Loucy (cell line): ENCODE data around the gene EPB41L1.

Experiments
- EZH2phosphoT487 ChIP-seq: fragments of 200-600 bp; IDR thresholded peaks from 2 replicates; pipeline ENCODE4 v1.6.1; 2018; ENCODE audit warnings: antibody characterized with exemption, mild to moderate bottlenecking, moderate library complexity, borderline replicate concordance
- TF ChIP-seq, protein P1 (sequence below): fragments of 200-600 bp; sonication (generic); conservative IDR thresholded peaks from 2 replicates; pipeline ENCODE4 v1.5.1; 2014; ENCODE audit warnings: mild to moderate bottlenecking, antibody characterized with exemption, low read length

DNA sequence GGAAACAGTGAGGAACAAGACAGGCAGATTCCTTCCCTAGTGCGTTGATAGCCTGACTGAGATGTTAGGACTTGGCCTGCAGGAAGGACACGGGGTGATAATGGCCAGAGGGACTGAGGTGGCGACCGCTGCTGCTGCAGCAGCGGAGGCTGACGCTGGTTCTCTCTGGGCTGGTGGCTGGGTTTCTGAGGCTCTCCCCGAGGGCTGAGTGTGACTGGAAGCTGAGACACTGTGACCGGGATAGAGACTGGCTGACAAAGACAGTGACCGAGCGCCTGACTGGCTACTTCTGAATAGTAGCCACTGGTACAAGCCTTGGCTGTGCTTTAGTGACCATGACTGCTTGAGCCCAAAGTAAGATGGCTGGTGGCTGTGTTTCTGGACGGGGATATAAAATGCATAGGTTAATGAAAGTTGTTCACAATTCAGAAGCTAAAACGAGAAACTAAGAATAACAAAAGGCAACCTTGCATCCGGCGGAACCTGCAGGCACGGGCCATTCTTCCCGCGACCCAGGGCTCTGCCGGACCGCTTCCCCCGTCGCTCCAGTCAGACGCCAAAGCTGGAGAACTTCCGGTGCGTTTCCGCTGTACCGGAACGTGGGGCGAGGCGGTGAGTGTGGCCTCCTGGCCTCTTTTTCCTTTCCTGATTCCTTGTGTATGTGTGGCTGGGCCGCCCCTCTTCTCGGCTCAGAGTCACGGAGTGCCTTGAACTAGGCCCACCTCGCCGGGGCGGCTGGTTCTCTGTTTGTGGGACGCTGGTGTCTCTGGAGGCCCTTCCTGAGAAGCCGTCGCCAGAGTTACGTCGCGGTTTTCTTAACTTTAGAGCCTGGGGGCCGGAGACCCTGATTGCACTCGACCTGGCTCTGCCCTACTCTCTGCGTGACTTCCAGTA is 81.6 kb downstream of the EPB41L1 start, which contains the start of gene AAR2:
- TF ChIP-seq, protein P1, sequence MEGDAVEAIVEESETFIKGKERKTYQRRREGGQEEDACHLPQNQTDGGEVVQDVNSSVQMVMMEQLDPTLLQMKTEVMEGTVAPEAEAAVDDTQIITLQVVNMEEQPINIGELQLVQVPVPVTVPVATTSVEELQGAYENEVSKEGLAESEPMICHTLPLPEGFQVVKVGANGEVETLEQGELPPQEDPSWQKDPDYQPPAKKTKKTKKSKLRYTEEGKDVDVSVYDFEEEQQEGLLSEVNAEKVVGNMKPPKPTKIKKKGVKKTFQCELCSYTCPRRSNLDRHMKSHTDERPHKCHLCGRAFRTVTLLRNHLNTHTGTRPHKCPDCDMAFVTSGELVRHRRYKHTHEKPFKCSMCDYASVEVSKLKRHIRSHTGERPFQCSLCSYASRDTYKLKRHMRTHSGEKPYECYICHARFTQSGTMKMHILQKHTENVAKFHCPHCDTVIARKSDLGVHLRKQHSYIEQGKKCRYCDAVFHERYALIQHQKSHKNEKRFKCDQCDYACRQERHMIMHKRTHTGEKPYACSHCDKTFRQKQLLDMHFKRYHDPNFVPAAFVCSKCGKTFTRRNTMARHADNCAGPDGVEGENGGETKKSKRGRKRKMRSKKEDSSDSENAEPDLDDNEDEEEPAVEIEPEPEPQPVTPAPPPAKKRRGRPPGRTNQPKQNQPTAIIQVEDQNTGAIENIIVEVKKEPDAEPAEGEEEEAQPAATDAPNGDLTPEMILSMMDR = no peak
- TF ChIP-seq EZH2phosphoT487 = no peak
